ENCODE results near the gene KDM3A.
A peak's percentile ranks its signal among the peaks of the same experiment; 100 is the strongest.

The KDM3A gene

GRCh38 chr2:86416146-86416545 lies 25.0 kb upstream of the KDM3A start (continued):
- TF ChIP-seq ZBTB10 (tag by site-specific recombination; IDR thresholded peaks at IDR 0.05) (no peak), ZNF544 (tag by site-specific recombination; IDR thresholded peaks at IDR 0.05) (no peak), GLI2 (tag by site-specific recombination; IDR thresholded peaks at IDR 0.05; ENCODE audit: borderline replicate concordance, low read depth) (no peak), ZSCAN23 (tag by site-specific recombination; IDR thresholded peaks at IDR 0.05) (no peak), ZBTB21 (tag by site-specific recombination; IDR thresholded peaks at IDR 0.05) (no peak), ZNF658 (tag by site-specific recombination; IDR thresholded peaks at IDR 0.05) (no peak), ZNF830 (tag by site-specific recombination; IDR thresholded peaks at IDR 0.05; ENCODE audit: low read depth) (no peak), SCRT2 (tag by site-specific recombination; IDR thresholded peaks at IDR 0.05) (no peak)

- Histone ChIP-seq H3K36me3 (ENCODE audit: control insufficient read depth in 2 of 2, insufficient read depth in 1 of 2, low read length in 2 of 2) (no peaks in the 10 kb centered on the region), H3K9me3 (ENCODE audit: control insufficient read depth, insufficient read depth, low read depth, low read length) (no peaks in the 10 kb centered on the region), H3K4me1 (ENCODE audit: control insufficient read depth, insufficient read depth, low read length) (no peaks in the 10 kb centered on the region), H3K4me3 (ENCODE audit: low read depth, low read length) (no peak overlapping the region), H3K27ac (ENCODE audit: extremely low read depth, low read depth, low read length) (no peak overlapping the region)
- TF ChIP-seq ZNF114 (tag by site-specific recombination; IDR thresholded peaks at IDR 0.05) (no peak), ZNF366 (tag by site-specific recombination; conservative IDR thresholded peaks at IDR 0.05) (peak; percentile 74)
- POLR2A ChIA-PET, result no interaction called here
- CTCF ChIA-PET, result interaction anchor here (1.3 kb wide), 1 partner anchor 14 kb away, joined by 3 read pairs; no protein-coding TSS in a partner anchor
Measured at GRCh38 chr2:86417961-86418360, 23.2 kb upstream of the KDM3A start.

- Histone ChIP-seq H3K4me3 (ENCODE audit: low read depth, low read length) (no peak overlapping the region), H3K4me1 (ENCODE audit: control insufficient read depth, insufficient read depth, low read length) (no peaks in the 10 kb centered on the region), H3K36me3 (ENCODE audit: control insufficient read depth in 2 of 2, insufficient read depth in 1 of 2, low read length in 2 of 2) (no peaks in the 10 kb centered on the region), H3K27ac (ENCODE audit: extremely low read depth, low read depth, low read length) (no peak overlapping the region), H3K9me3 (ENCODE audit: control insufficient read depth, insufficient read depth, low read depth, low read length) (no peaks in the 10 kb centered on the region)
- TF ChIP-seq ZNF354C (tag by site-specific recombination; IDR thresholded peaks at IDR 0.05; ENCODE audit: borderline replicate concordance, low read depth) (no peak), ZSCAN16 (tag by site-specific recombination; IDR thresholded peaks at IDR 0.05) (no peak), ZNF174 (tag by site-specific recombination; IDR thresholded peaks at IDR 0.05) (no peak), ZNF843 (tag by site-specific recombination; IDR thresholded peaks at IDR 0.05) (no peak)
- ChIA-PET CTCF (interaction anchor here (0.7 kb wide), 1 partner anchor 48 kb away, joined by 4 read pairs; no protein-coding TSS in a partner anchor), POLR2A (interaction anchor here (1.0 kb wide), 1 partner anchor 225 kb away, joined by 3 read pairs; the partner anchor contains the start of gene IMMT)
Measured at GRCh38 chr2:86420913-86421312, 20.3 kb upstream of the KDM3A start.

- ChIA-PET POLR2A (no interaction called here), CTCF (interaction anchor here (1.0 kb wide), 1 partner anchor 53 kb away, joined by 4 read pairs; no protein-coding TSS in a partner anchor)
- no peaks in the 10 kb centered on the region for H3K9me3 ChIP-seq (ENCODE audit: control insufficient read depth, insufficient read depth, low read depth, low read length)
- H3K4me1 ChIP-seq (ENCODE audit: control insufficient read depth, insufficient read depth, low read length), result no peaks in the 10 kb centered on the region
- no peak overlapping the region for H3K4me3 ChIP-seq (ENCODE audit: low read depth, low read length)
- no peaks in the 10 kb centered on the region for H3K36me3 ChIP-seq (ENCODE audit: control insufficient read depth in 2 of 2, insufficient read depth in 1 of 2, low read length in 2 of 2)
- no peak overlapping the region for H3K27ac ChIP-seq (ENCODE audit: extremely low read depth, low read depth, low read length)
- TF ChIP-seq TSHZ1 (tag by site-specific recombination; IDR thresholded peaks at IDR 0.05; ENCODE audit: borderline replicate concordance), result no peak
- no peak for TF ChIP-seq ZNF23 (tag by site-specific recombination; IDR thresholded peaks at IDR 0.05; ENCODE audit: borderline replicate concordance)
- TF ChIP-seq HOXC10 (CRISPR knock-in tag; IDR thresholded peaks at IDR 0.05), result no peak
- no peak for TF ChIP-seq ZSCAN4 (tag by site-specific recombination; IDR thresholded peaks at IDR 0.05)
- TF ChIP-seq ZNF37A (tag by site-specific recombination; IDR thresholded peaks at IDR 0.05), result no peak
- no peak for TF ChIP-seq ZNF48 (tag by site-specific recombination; IDR thresholded peaks at IDR 0.05)
- no peak for TF ChIP-seq ZNF280C (tag by site-specific recombination; IDR thresholded peaks at IDR 0.05)
- no peak for TF ChIP-seq ZBTB48 (tag by site-specific recombination; IDR thresholded peaks at IDR 0.05)
Measured at GRCh38 chr2:86426271-86426670, 14.9 kb upstream of the KDM3A start.

All from HEK293 (cell line).